GM21529 (cell line): ENCODE measurements around the gene KLHL6.
"Not testable (repeated sequence)": the region's sequence is repeated elsewhere in the genome, so short reads cannot be mapped to it uniquely, and the experiment has no call there.

Experiments used
- ATAC-seq: cut with Tn5 transposase; IDR thresholded peaks from one replicate; pipeline ENCODE4 v1.9.1; 2021; ENCODE audit not compliant: unreplicated experiment

KLHL6 gene

DNA sequence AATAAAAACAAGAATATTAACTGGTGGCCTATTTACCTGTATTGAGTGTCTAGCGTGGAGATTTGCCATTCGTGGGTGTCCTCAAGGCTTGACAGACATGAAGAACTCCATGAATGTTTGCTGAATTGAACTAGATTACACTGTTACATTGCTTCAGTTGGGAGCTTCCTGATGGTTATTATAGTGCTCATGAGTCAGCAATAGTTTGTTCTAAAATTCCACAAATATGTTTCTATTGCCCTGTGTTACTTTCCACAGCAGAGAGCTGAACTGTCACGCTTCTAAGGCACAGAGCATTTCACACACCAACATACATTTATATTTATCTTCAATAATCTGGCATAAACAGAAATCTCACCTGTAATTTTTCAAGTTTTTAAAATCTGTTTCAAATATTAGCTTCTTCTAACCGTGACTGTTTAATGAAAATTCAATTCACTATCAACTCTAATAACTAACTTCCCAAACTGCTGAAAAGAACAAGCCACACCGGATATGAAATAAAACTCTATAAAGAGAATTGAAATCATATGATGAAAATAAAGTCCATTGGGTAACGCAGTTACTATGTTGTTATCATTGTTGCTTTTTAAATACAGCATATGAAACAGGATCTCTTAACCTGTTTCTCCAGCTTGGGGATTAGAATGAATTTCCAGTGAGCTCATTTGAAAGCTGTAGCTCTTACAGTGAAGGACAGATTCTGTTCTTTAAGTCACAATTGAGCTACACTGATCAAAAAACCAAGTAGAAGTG lies 65.9 kb downstream of the KLHL6 start:
- ATAC-seq = no peak

GRCh38 chr3:183488343-183488742 lies 67.2 kb downstream of the KLHL6 start:
- ATAC-seq = no peak

DNA sequence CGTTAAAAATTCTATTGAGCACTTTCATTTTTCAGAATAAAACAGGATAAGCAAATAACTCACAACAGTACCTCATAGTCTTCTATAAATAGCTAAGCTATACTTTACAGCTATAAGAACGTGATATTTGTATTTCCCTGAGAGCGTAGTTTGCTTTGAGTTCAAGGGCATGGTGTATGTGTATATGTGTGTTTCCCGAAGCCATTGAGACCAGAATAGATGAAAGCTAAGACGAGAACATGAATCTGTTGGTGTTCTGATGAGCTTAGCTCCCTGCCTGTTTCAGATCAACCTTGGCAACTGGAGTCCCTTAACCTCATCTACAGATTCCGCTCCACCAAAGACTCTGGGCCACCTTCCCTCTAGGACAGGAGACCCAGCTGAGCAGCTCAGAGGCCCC lies 67.6 kb downstream of the KLHL6 start:
- ATAC-seq = no peak

DNA sequence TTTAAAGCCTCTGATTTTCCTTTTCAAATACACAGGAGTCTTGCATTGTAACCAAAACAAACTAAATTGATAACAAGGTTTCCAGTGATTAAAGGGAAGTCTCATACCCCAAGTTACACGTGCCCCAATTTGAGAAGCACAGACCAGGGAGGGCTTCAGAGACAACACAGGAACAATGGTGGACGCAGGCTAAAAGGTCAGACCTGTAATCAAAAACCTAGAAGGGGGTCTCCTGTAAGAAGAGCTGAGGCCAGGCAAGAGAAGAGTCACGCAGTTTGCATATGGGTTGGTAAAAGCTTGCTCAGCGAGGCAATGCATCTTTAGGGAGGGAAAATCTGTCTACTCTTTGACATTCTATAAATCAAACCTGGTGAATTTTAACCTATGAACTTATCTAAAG lies 68.5 kb downstream of the KLHL6 start:
- ATAC-seq = no peak

GRCh38 chr3:183486472-183486871 lies 69.0 kb downstream of the KLHL6 start:
- no peak for ATAC-seq

- no peak for ATAC-seq
Observed at GRCh38 chr3:183485585-183485984, 69.9 kb downstream of the KLHL6 start.

GRCh38 chr3:183485093-183485492 lies 70.4 kb downstream of the KLHL6 start:
- ATAC-seq = no peak

- ATAC-seq = no peak
Observed at GRCh38 chr3:183484431-183485075, 71.0 kb downstream of the KLHL6 start.

DNA sequence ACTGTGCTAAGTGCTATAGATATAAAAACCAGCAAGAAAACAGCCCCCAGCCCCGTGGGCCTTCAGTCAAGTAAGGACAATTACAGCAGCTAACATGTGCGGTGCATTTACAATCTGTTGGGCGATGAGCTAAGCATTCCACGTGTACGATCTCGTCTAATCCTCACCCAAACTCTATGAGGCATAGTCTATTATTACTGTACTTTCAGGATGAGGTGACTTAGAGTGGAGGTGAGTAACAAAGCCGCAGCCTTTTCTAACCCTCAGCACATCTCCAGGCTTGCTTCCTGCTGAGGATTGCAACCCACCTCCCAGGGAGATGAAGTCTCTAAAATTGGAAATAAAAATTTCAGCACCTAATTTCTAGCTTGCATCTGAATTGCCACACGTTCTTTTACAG lies 73.9 kb downstream of the KLHL6 start:
- ATAC-seq = no peak

DNA sequence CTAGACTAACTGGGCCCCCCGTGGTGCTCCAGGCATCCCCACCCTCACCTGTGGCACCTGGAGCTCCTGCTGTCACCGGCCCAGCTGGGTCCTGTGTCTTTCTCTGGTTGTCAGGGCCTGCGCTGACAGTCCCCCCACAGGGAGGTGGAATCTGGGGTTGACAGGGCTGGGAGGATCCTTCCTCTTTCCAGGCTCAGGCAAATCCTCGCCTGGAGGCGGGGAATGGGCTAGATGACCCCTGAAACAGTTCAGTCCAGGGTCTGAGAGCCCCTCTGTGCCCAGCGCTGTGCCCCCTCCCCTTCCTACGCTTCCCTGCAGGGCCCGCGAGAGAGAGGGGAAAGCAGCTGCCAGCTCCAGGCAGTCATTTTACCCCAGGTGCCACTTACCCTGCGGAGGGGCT lies 77.0 kb downstream of the KLHL6 start:
- no peak for ATAC-seq

DNA sequence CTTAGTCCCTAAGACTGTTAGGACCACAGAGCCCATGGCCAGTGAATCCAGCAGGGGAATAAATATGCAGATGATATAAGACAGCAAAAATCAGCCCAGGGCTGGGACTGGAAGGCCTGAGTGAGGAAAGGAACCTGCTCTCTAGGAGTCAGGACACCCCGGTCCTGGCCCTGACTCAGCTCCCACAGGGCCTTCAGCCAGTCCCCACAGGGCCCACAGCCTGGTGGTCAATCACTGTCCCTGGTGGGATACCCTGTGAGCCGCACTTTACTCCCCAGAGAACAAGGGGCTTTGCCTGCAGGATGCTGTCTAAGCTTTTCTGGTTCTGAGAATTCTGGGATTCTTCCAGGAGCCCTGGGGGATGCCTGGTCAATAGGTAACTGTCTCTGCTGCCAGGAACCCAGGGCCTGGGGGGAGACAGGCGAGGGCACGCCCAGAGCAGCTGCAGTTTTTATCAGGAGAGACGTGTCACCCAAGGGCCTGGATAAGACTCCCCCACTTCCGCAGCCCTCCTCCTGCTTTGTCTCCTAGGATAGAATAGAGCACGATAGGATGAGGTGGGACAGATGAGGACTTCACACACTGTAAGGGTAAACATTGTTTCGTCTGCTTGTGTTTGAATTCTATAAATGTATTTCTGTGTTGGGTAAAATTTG lies 77.6 kb downstream of the KLHL6 start:
- ATAC-seq = no peak

DNA sequence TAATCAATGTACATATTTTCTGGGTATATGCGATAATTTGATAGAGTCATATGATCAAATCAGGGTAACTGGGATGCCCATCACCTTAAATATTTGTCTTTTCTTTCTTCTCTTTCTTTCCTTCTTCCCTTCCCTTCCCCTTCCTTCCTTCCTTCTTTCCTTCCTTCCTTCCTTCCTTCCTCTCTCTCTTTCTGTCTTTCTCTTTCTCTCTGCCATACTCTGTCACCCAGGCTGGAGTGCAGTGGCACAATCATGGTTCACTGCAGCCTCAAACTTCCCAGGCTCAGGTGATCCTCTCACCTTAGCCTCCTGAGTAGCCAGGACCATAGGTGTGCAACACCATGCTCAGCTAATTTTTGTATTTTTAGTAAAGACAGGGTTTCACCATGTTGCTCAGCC lies 79.7 kb downstream of the KLHL6 start:
- not testable (repeated sequence) for ATAC-seq

DNA sequence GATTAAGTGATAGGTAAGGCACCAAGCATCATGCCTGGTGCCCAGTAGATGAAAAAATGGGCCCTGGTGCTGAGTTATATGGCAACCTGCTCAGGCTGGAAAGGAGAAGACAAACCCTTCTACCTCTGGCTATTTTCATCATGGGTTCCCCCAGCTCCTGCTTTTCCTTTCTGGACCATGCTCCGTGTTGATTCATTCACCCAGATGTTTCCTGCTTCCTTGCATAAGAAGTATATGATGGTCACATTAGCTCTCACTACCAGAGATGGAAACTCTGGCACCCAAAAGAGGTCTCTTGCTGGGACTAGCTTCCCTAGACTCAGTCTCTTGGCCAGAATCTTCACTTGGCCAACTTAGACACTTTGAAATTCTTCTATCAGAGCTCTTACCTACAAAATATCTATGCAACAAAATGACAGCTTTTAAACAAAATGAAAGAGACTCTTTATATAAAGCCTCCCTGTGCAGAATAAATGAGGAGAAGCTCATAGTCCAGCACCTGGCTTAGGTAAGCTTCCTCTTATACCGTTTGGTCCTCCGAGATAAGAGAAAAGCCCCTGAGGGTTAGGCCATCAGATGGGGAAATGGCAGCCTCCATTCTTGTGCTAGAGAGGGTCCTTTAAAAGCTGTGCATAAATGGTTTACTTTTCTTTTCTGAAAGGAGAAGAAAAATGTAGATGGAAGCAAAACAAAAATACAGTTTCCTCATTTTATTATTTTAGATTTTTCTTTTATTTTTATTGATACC lies 80.3 kb downstream of the KLHL6 start:
- ATAC-seq = no peak

- ATAC-seq = no peak
Observed at GRCh38 chr3:183473969-183474368, 81.5 kb downstream of the KLHL6 start.

DNA sequence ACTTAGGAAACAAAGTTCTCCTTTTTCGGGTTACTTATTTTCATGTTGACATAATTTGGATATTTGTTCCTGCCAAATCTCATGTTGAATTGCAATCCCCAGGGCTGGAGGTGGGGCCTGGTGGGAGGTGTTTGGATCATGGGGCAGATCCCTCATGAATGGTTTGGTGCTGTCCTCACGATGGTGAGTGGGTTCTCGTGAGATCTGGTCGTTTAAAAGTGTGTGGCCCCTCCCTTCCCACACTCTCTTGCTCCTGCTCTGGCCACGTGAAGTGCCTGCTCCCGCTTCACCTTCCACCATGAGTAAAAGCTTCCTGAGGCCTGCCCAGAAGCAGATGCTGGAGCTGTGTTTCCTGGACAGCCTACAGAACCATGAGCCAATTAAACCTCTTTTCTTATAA lies 83.4 kb downstream of the KLHL6 start:
- no peak for ATAC-seq

- no peak for ATAC-seq
Observed at GRCh38 chr3:183468424-183468823, 87.1 kb downstream of the KLHL6 start.

- ATAC-seq = no peak
Observed at GRCh38 chr3:183466575-183466974, 88.9 kb downstream of the KLHL6 start.

DNA sequence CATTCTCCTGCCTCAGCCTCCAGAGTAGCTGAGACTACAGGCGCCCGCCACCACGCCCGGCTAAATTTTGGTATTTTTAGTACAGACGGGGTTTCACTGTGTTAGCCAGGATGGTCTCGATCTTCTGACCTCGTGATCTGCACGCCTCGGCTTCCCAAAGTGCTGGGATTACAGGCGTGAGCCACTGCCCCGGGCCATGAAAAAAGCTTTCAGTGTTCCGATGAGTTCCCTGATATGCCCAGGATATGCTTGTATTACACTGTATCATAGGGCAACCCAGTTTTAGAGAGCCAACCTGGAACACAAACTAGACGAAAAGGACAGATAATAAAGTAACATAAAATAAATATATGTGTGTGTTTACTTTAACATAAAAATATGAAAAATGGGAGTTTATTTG lies 89.8 kb downstream of the KLHL6 start:
- not testable (repeated sequence) for ATAC-seq

DNA sequence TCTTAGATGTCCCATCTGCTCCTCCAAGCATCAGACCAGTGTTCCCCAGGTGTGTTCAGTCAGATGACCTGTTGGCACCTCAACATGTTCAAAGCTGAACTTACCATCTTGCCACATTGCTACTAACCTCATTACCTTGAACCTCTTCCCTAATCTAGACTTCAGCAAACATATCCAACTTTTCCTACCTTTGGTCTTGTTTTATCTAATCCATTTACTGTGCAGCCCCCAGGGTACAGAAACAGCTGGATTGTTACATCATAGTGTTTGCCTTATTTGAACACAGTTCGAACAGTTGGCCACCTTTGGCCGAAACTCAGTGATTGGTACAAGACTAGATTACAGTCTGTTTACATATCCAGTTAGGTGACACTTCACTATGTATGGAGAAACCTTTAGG lies 91.0 kb downstream of the KLHL6 start:
- no peak for ATAC-seq

- ATAC-seq = no peak
Observed at GRCh38 chr3:183460081-183461055, 95.1 kb downstream of the KLHL6 start.
